Activated T-cell treated with anti-CD3 and anti-CD28 coated beads, Interleukin-2, amount 50 U/mL, for 72 hours (primary cell): ENCODE results near the gene ILDR2. TPM values are rescaled to one million over a fixed set of nuclear protein-coding genes. Genes with fewer than 3 reads are reported as not detected.
A peak's percentile ranks its signal among the peaks of the same experiment; 100 is the strongest.

Experiments used
- ATAC-seq, 2 donors: fragments of 150-1000 bp; cut with Tn5 transposase; replicated peaks in 1 of 2; 2 replicates each; pipeline ENCODE4 v1.10.0; 2021; ENCODE audit warnings: moderate library complexity in 2 of 2, mild to moderate bottlenecking in 1 of 2
- DNase-seq, 2 donors: peaks; one replicate each; pipeline ENCODE4 v3.0.0; 2021 to 2022; ENCODE audit warnings: mixed read lengths in 1 of 2
- H3K27ac Mint-ChIP-seq: one replicate; pipeline ENCODE4 v1.8.0; 2022; ENCODE audit warnings: mild to moderate bottlenecking, moderate library complexity, mixed read lengths
- H3K27me3 Mint-ChIP-seq: one replicate; pipeline ENCODE4 v1.8.0; 2022; ENCODE audit warnings: low read depth, mixed read lengths
- H3K36me3 Mint-ChIP-seq, 2 donors: one replicate each; pipeline ENCODE4 v1.8.0; 2022; ENCODE audit warnings: mixed read lengths in 2 of 2, mild to moderate bottlenecking in 1 of 2; ENCODE audit not compliant: insufficient read depth in 2 of 2
- H3K4me1 Mint-ChIP-seq: one replicate; pipeline ENCODE4 v1.8.0; 2022; ENCODE audit warnings: low read depth, mixed read lengths
- H3K4me3 Mint-ChIP-seq, 2 donors: one replicate each; pipeline ENCODE4 v1.8.0; 2022; ENCODE audit warnings: mild to moderate bottlenecking in 2 of 2, mixed read lengths in 2 of 2, moderate library complexity in 2 of 2
- H3K9me3 Mint-ChIP-seq, 2 donors: one replicate each; pipeline ENCODE4 v1.8.0; 2022; ENCODE audit warnings: mixed read lengths in 2 of 2
- total RNA-seq, 2 donors: library from RNA; stranded (reverse); gene quantifications; one replicate each; pipeline ENCODE4 v1.2.3, GENCODE V29; 2022

Gene ILDR2
- total RNA-seq, 2 donors from 2014 or later: 15.8 to 18.5 TPM

- H3K9me3 Mint-ChIP-seq: no peaks in the 10 kb centered on the region
- no peak overlapping the region for H3K27ac Mint-ChIP-seq
- H3K36me3 Mint-ChIP-seq: no peaks in the 10 kb centered on the region
- no peak overlapping the region for H3K4me3 Mint-ChIP-seq
- no peak for DNase-seq
- no peak for ATAC-seq
- H3K4me1 Mint-ChIP-seq: no peaks in the 10 kb centered on the region
- peaks cover 10% of the 10 kb centered on the region for H3K27me3 Mint-ChIP-seq
Observed at GRCh38 chr1:166933140-166933539, 42.2 kb downstream of the ILDR2 start.

DNA sequence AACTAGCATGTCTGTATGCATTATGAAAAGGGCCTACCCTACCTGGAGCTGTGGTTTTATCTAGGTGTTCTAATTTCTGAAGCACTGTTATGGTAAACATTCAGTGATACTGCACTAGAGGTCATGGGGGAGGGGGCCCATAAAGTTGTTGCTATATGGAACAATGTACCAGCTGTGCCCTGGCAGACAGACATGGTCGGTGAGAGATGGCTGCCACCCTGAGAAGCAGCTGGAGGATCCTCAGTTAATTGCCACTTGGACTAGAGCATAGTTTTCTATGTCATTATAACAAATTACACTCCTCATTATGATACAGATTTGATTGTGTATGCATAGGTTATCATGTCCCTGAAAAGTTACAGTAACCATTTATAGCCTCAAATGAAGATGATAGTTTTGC, 45.4 kb downstream of the ILDR2 start:
- H3K27me3 Mint-ChIP-seq: peaks cover 10% of the 10 kb centered on the region

GRCh38 chr1:166927701-166928100, 47.6 kb downstream of the ILDR2 start:
- Mint-ChIP-seq H3K27ac (no peak overlapping the region), H3K9me3 (no peaks in the 10 kb centered on the region), H3K4me3 (no peak overlapping the region), H3K27me3 (peaks cover 17% of the 10 kb centered on the region), H3K36me3 (no peaks in the 10 kb centered on the region), H3K4me1 (no peaks in the 10 kb centered on the region)
- ATAC-seq (no peak), DNase-seq (no peak)

More for the DNA sequence above, 45.4 kb downstream of the ILDR2 start:
- no peak for DNase-seq
- no peaks in the 10 kb centered on the region for H3K36me3 Mint-ChIP-seq
- H3K27ac Mint-ChIP-seq: no peak overlapping the region
- H3K4me3 Mint-ChIP-seq: no peak overlapping the region
- no peaks in the 10 kb centered on the region for H3K9me3 Mint-ChIP-seq
- no peak for ATAC-seq
- no peaks in the 10 kb centered on the region for H3K4me1 Mint-ChIP-seq

- Mint-ChIP-seq H3K9me3 (no peaks in the 10 kb centered on the region), H3K27me3 (peaks cover 19% of the 10 kb centered on the region), H3K27ac (no peak overlapping the region), H3K36me3 (no peaks in the 10 kb centered on the region), H3K4me1 (no peaks in the 10 kb centered on the region), H3K4me3 (no peak overlapping the region)
- DNase-seq (no peak), ATAC-seq (no peak)
Observed at GRCh38 chr1:166925810-166926478, 49.4 kb downstream of the ILDR2 start.

GRCh38 chr1:166924823-166925541, 50.4 kb downstream of the ILDR2 start:
- DNase-seq (no peak), ATAC-seq (no peak)
- Mint-ChIP-seq H3K27me3 (peaks cover 27% of the 10 kb centered on the region), H3K36me3 (no peaks in the 10 kb centered on the region), H3K27ac (no peak overlapping the region), H3K9me3 (no peaks in the 10 kb centered on the region), H3K4me3 (no peak overlapping the region), H3K4me1 (no peaks in the 10 kb centered on the region)

- H3K27me3 Mint-ChIP-seq: peaks cover 33% of the 10 kb centered on the region
- DNase-seq (peak in 1 of 2 donors; percentile 16), ATAC-seq (peak; percentile 30 to 62)
- H3K36me3 Mint-ChIP-seq: no peaks in the 10 kb centered on the region
- H3K4me1 Mint-ChIP-seq: no peaks in the 10 kb centered on the region
- no peaks in the 10 kb centered on the region for H3K9me3 Mint-ChIP-seq
- H3K27ac Mint-ChIP-seq: no peak overlapping the region
- H3K4me3 Mint-ChIP-seq: peak overlapping the region; percentile 60 to 72
Observed at GRCh38 chr1:166920561-166921475, 54.5 kb downstream of the ILDR2 start.

DNA sequence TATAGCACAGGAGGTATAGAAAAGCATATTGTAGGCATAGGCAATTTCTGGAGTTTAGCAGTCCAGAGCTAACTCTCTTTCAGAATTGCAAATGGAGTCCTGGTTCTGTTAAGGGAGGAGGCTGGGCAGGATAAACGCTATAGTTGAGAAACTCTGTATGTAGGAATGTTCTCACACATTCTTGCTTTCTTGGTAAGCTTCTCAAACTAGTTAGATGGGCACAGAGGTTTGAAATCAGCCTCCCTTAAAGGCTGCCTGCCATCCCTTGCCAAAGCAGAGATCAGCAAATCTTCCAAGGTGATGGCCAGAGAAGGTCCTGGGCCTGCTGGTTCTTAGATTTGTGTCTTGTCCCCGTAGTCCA, 56.4 kb downstream of the ILDR2 start:
- H3K4me3 Mint-ChIP-seq: no peak overlapping the region
- no peak overlapping the region for H3K27ac Mint-ChIP-seq
- no peak for ATAC-seq
- H3K9me3 Mint-ChIP-seq: no peaks in the 10 kb centered on the region
- H3K36me3 Mint-ChIP-seq: no peaks in the 10 kb centered on the region
- DNase-seq: no peak
- H3K4me1 Mint-ChIP-seq: no peaks in the 10 kb centered on the region
- peaks cover 33% of the 10 kb centered on the region for H3K27me3 Mint-ChIP-seq

DNA sequence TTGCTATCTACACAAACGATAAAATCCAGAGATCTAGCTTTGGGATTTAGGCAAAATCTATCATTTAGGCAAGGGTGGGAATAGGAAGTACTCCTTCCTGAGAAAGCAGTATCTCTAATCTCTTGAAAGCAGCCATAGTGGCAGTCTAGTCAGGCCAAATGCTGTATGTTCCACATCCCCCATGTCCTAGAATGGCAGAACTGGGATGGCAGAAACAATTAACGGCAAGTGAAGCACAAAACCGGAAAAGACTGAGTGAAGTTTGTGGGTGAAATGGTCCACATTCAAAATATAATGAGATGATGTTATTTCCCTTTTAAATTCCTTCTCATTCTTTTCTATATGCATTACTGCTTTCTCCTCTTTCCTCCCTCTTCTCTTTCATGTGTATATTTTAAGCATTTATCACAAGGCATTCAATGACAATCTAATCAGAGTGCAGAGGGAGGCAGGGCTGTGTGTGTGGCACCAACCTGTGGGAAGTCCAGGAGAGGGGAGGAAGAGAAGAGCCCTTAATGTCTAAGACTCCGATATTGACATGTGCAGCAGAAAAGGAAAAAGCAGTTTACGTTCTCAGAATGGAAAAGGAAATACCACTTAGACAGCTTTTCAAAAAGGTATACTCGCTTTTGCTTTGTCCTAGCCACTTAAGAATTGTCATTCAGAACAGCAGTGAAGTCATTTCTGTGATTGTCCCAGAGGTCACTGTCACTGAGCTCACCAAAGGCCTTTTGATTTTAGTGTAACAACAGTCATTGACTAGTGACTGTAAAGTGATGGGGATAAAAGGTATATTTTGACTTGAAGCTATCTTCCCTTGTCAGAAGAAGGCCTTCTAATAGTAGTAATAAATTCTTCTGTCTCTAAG, 57.0 kb downstream of the ILDR2 start:
- Mint-ChIP-seq H3K27me3 (peaks cover 33% of the 10 kb centered on the region), H3K27ac (no peak overlapping the region), H3K4me3 (no peak overlapping the region), H3K36me3 (no peaks in the 10 kb centered on the region), H3K4me1 (no peaks in the 10 kb centered on the region), H3K9me3 (no peaks in the 10 kb centered on the region)
- no peak for DNase-seq
- ATAC-seq: no peak

DNA sequence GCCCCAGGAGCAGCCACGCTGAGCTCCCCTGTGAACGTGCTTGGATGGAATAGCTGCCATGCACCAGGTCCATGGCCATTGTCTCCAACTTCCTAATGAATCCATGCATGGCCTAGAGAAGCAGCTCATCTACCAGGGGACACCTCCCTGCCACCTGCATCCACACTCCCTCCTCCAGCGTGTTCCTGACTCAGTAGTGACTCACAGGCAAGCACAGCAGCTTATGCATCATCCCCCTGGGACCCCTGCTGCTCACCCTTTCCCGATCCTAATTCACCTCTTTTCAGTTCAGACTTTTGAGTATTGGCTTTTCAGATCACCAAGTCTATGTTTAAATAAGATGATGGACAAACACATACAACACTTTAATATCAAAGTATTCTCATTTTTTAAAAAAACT, 59.4 kb downstream of the ILDR2 start:
- Mint-ChIP-seq H3K27me3 (peaks cover 14% of the 10 kb centered on the region), H3K36me3 (peaks cover 0 to 4% of the 10 kb centered on the region in 2 donors), H3K9me3 (no peaks in the 10 kb centered on the region), H3K4me1 (peaks cover 1% of the 10 kb centered on the region), H3K27ac (no peak overlapping the region), H3K4me3 (no peak overlapping the region)
- ATAC-seq: no peak
- no peak for DNase-seq

DNA sequence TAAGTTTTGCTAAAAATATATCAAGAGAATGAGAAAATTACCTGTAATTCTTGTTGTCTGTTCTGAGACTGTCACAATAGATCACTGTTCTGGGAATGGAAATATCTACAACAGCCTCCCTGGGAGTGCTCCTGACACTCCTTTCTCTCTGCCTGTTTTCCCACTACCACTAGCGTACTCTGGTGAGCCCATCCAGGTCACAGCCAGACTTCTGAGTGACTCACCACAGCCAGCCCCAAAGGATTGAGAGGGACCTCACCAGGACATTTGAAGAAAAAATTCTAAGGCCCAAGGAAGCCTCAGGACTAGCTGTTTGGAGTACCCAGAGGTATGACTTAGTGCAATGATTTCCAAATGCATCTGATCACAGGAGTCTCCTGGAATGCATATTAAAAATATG, 60.3 kb downstream of the ILDR2 start:
- Mint-ChIP-seq H3K27ac (no peak overlapping the region), H3K4me1 (peaks cover 7% of the 10 kb centered on the region), H3K27me3 (peaks cover 7% of the 10 kb centered on the region), H3K9me3 (no peaks in the 10 kb centered on the region), H3K4me3 (no peak overlapping the region), H3K36me3 (peaks cover 0 to 4% of the 10 kb centered on the region in 2 donors)
- ATAC-seq (no peak), DNase-seq (no peak)

GRCh38 chr1:166914111-166914510, 61.2 kb downstream of the ILDR2 start:
- H3K4me3 Mint-ChIP-seq: no peak overlapping the region
- H3K36me3 Mint-ChIP-seq: peaks cover 0 to 4% of the 10 kb centered on the region in 2 donors
- no peaks in the 10 kb centered on the region for H3K9me3 Mint-ChIP-seq
- no peak overlapping the region for H3K27ac Mint-ChIP-seq
- H3K27me3 Mint-ChIP-seq: no peaks in the 10 kb centered on the region
- no peak for DNase-seq
- peaks cover 7% of the 10 kb centered on the region for H3K4me1 Mint-ChIP-seq
- no peak for ATAC-seq

DNA sequence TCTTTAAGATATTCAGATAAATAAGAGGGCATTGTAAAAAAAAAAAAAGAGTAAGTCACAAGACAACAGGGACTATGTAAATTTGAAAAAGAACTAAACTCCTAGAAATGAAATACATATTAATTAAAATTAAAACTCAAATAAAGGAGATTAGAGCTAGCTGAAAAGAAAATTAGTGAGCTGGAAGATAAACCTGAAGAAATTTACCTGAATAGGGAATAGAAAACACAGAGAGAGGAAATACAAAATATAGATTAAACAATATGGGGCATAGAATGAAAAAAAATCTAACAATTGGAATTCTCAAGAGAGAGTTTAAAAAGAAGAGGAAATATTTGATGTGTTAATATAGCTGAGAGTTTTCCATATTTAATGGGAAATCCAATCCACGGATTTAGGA, 63.7 kb downstream of the ILDR2 start:
- ATAC-seq (no peak), DNase-seq (no peak)
- H3K4me1 Mint-ChIP-seq: peaks cover 7% of the 10 kb centered on the region
- H3K27me3 Mint-ChIP-seq: no peaks in the 10 kb centered on the region
- H3K4me3 Mint-ChIP-seq: no peak overlapping the region
- peaks cover 0 to 4% of the 10 kb centered on the region in 2 donors for H3K36me3 Mint-ChIP-seq
- no peak overlapping the region for H3K27ac Mint-ChIP-seq
- H3K9me3 Mint-ChIP-seq: no peaks in the 10 kb centered on the region
